Naive thymus-derived CD4-positive, alpha-beta T cell (primary cell): Measurements from ENCODE around the gene GEMIN7. TPM values are rescaled to one million over a fixed set of nuclear protein-coding genes. Genes with fewer than 3 reads are reported as not detected.

ENCODE experiments used
- ATAC-seq: fragments of 150-1000 bp; cut with Tn5 transposase; 2 replicates; pipeline ENCODE4 v1.10.0; 2021; ENCODE audit warnings: mild to moderate bottlenecking, moderate library complexity
- CTCF ChIA-PET: fragments of 350-600 bp; sonication (Branson Sonifier 250); formaldehyde crosslinking; loops from one replicate; lab custom pipeline; 2021; ENCODE audit warnings: antibody characterized with exemption; lab: Charles Lee
- POLR2A ChIA-PET: fragments of 350-600 bp; sonication (Branson Sonifier 250); formaldehyde crosslinking; loops from one replicate; lab custom pipeline; 2021; ENCODE audit warnings: antibody characterized with exemption, inconsistent platforms; lab: Charles Lee
- DNase-seq, 9 donors: peaks; one replicate each; pipeline versions ENCODE4 v3.0.0 to v3.0.0-alpha.2; 2020 to 2022; ENCODE audit warnings: mixed read lengths in 1 of 9
- H3K27ac ChIP-seq: one replicate; pipeline ENCODE4 v1.7.0; 2013; ENCODE audit warnings: mild to moderate bottlenecking, low read depth, low read length, moderate library complexity
- H3K27me3 ChIP-seq, 2 donors: one replicate each; pipeline ENCODE4 v1.7.0; 2013; ENCODE audit warnings: low read length in 2 of 2, mild to moderate bottlenecking in 2 of 2, moderate library complexity in 2 of 2; ENCODE audit not compliant: control insufficient read depth in 2 of 2, insufficient read depth in 2 of 2
- H3K36me3 ChIP-seq, 3 experiments: 1 replicate in 2 of 3; 2 replicates in 1 of 3; pipeline ENCODE4 v1.7.0; 2013; ENCODE audit warnings: low read length in 3 of 3, mild to moderate bottlenecking in 3 of 3, moderate library complexity in 1 of 3; ENCODE audit not compliant: insufficient read depth in 3 of 3, control insufficient read depth in 2 of 3
- H3K4me1 ChIP-seq, 2 donors: one replicate each; pipeline ENCODE4 v1.7.0; 2013; ENCODE audit warnings: low read length in 2 of 2, mild to moderate bottlenecking in 2 of 2, moderate library complexity in 1 of 2; ENCODE audit not compliant: control insufficient read depth in 2 of 2, insufficient read depth in 2 of 2
- H3K4me3 ChIP-seq: 2 replicates; pipeline ENCODE4 v1.7.0; 2013; ENCODE audit warnings: mild to moderate bottlenecking, low read length
- H3K9me3 ChIP-seq, 3 experiments: 1 replicate in 2 of 3; 2 replicates in 1 of 3; pipeline ENCODE4 v1.7.0; 2013; ENCODE audit warnings: low read length in 3 of 3; ENCODE audit not compliant: control insufficient read depth in 2 of 3
- H3K27ac Mint-ChIP-seq, 9 donors: one replicate each; pipeline ENCODE4 v1.8.0; 2020 to 2022; ENCODE audit warnings: mixed read lengths in 9 of 9, mild to moderate bottlenecking in 8 of 9, moderate library complexity in 5 of 9, inconsistent platforms in 2 of 9
- H3K27me3 Mint-ChIP-seq, 5 donors: one replicate each; pipeline ENCODE4 v1.8.0; 2021 to 2022; ENCODE audit warnings: mixed read lengths in 5 of 5, mild to moderate bottlenecking in 1 of 5
- H3K36me3 Mint-ChIP-seq, 5 donors: one replicate each; pipeline ENCODE4 v1.8.0; 2020 to 2022; ENCODE audit warnings: mixed read lengths in 5 of 5, mild to moderate bottlenecking in 3 of 5, inconsistent platforms in 1 of 5
- H3K4me1 Mint-ChIP-seq, 7 donors: one replicate each; pipeline ENCODE4 v1.8.0; 2020 to 2022; ENCODE audit warnings: mixed read lengths in 7 of 7, mild to moderate bottlenecking in 3 of 7, inconsistent platforms in 1 of 7
- H3K4me3 Mint-ChIP-seq, 10 donors: one replicate each; pipeline ENCODE4 v1.8.0; 2020 to 2022; ENCODE audit warnings: mild to moderate bottlenecking in 10 of 10, mixed read lengths in 10 of 10, moderate library complexity in 6 of 10, inconsistent platforms in 2 of 10
- H3K9me3 Mint-ChIP-seq, 11 donors: one replicate each; pipeline ENCODE4 v1.8.0; 2020 to 2022; ENCODE audit warnings: mixed read lengths in 11 of 11, mild to moderate bottlenecking in 4 of 11, inconsistent platforms in 1 of 11, moderate library complexity in 1 of 11
- intact Hi-C, 2 donors: fragments of 100-400 bp; cut with micrococcal nuclease; formaldehyde crosslinking; loops; one replicate each; pipeline ENCODE4 v1.15.1; 2023
- polyA plus RNA-seq, 2 donors: library from polyadenylated mRNA; unstranded; fragments of 300-500 nt; fragmentation: Illumina TruSeq; gene quantifications; one replicate each; pipeline ENCODE4 v1.2.3, GENCODE V29; 2021
- total RNA-seq, 6 experiments: library from RNA in 5 of 6; stranded (reverse) in 5 of 6; gene quantifications; 1 replicate in 5 of 6; 2 replicates in 1 of 6; pipeline ENCODE4 v1.2.3 and lab custom pipeline; 2021 to 2026

GEMIN7 gene
- total and polyA plus RNA-seq, 7 experiments from 2014 or later, result 4.9 to 65.5 (median 18.7) TPM

- ATAC-seq, result no peak
- CTCF ChIA-PET, result no interaction called here
- POLR2A ChIA-PET, result interaction anchor here (1.0 to 3.8 kb wide), 3 partner anchors 12 to 88 kb away, joined by 3 to 22 read pairs (median 9); partner anchors contain the start of genes GEMIN7 and TRAPPC6A
Measured at GRCh38 chr19:45090606-45091005, 11.5 kb downstream of the GEMIN7 start.

GRCh38 chr19:45091031-45091923, 12.2 kb downstream of the GEMIN7 start:
- CTCF ChIA-PET, result interaction anchor here (0.6 to 2.1 kb wide), 5 partner anchors 11 to 137 kb away, joined by 3 to 11 read pairs (median 3); partner anchors contain the start of genes BLOC1S3 and TRAPPC6A
- H3K27me3 ChIP-seq, result no peaks in the 10 kb centered on the region
- H3K4me1 Mint-ChIP-seq, result peaks cover 46 to 73% (median 60%) of the 10 kb centered on the region in 7 donors

More at GRCh38 chr19:45090606-45091005, 11.5 kb downstream of the GEMIN7 start:
- Histone ChIP-seq H3K9me3 (no peaks in the 10 kb centered on the region), H3K4me1 (peaks cover 28 to 51% of the 10 kb centered on the region in 2 donors), H3K27ac (peak overlapping the region; percentile 90), H3K4me3 (no peak overlapping the region), H3K27me3 (no peaks in the 10 kb centered on the region), H3K36me3 (peaks cover 0 to 13% (median 4%) of the 10 kb centered on the region in 3 experiments)
- Mint-ChIP-seq H3K27ac (peak overlapping the region in 3 of 9 donors; percentile 46 to 98 (median 97)), H3K9me3 (peaks cover 0 to 8% (median 0%) of the 10 kb centered on the region in 11 donors), H3K36me3 (peaks cover 0 to 18% (median 4%) of the 10 kb centered on the region in 5 donors), H3K4me3 (peak overlapping the region in 2 of 10 donors; percentile 12 to 31), H3K27me3 (no peaks in the 10 kb centered on the region), H3K4me1 (peaks cover 41 to 66% (median 55%) of the 10 kb centered on the region in 7 donors)
- DNase-seq, result no peak
- intact Hi-C loops, result loop anchor here (1.0 to 5.0 kb wide), 6 partner anchors 37 to 797 kb away; partner anchors contain the start of genes CLASRP (in 2 of the 2), BCL3 (in 1 of the 2), IRF2BP1 (in 1 of the 2) and MARK4 (in 1 of the 2)

GRCh38 chr19:45092747-45093678, 14.0 kb downstream of the GEMIN7 start, which contains the start of gene PPP1R37:
Gene PPP1R37 (plus strand): TSS chr19:45093179. CDS start chr19:45093326, 147 bp downstream.
- DNase-seq (peak; percentile 81 to 97 (median 92)), ATAC-seq (peak; percentile 85)
- Histone ChIP-seq H3K27me3 (no peaks in the 10 kb centered on the region), H3K27ac (peak within 1 kb of the TSS; percentile 90), H3K4me1 (peaks cover 33 to 46% of the 10 kb centered on the region in 2 donors), H3K36me3 (peaks cover 0 to 13% (median 4%) of the 10 kb centered on the region in 3 experiments), H3K9me3 (no peaks in the 10 kb centered on the region), H3K4me3 (peak within 1 kb of the TSS; percentile 75)
- Mint-ChIP-seq H3K4me3 (peak within 1 kb of the TSS; percentile 87 to 99 (median 96)), H3K36me3 (peaks cover 0 to 11% (median 4%) of the 10 kb centered on the region in 5 donors), H3K4me1 (peaks cover 56 to 81% (median 60%) of the 10 kb centered on the region in 7 donors), H3K9me3 (peaks cover 0 to 8% (median 0%) of the 10 kb centered on the region in 11 donors), H3K27ac (peak within 1 kb of the TSS; percentile 96 to 100 (median 98)), H3K27me3 (no peaks in the 10 kb centered on the region)
- ChIA-PET POLR2A (interaction anchor here (0.6 to 3.8 kb wide), 17 partner anchors 10 to 1429 kb away, joined by 3 to 36 read pairs (median 8); partner anchors contain the start of genes BLOC1S3, CLASRP, CLPTM1 and GEMIN7), CTCF (interaction anchor here (0.7 to 2.1 kb wide), 4 partner anchors 9 to 407 kb away, joined by 3 to 11 read pairs (median 6); partner anchors contain the start of genes BLOC1S3 and TRAPPC6A)
- intact Hi-C loops, result loop anchor here (1.0 to 5.0 kb wide), 15 partner anchors 10 to 794 kb away; partner anchors contain the start of genes BLOC1S3 (in 2 of the 2), GEMIN7 (in 2 of the 2), TRAPPC6A (in 2 of the 2) and BCL3 (in 1 of the 2)

More at GRCh38 chr19:45091031-45091923, 12.2 kb downstream of the GEMIN7 start:
- Histone ChIP-seq H3K36me3 (peaks cover 0 to 13% (median 4%) of the 10 kb centered on the region in 3 experiments), H3K9me3 (no peaks in the 10 kb centered on the region), H3K4me1 (peaks cover 33 to 54% of the 10 kb centered on the region in 2 donors), H3K27ac (peak overlapping the region; percentile 90), H3K4me3 (peak overlapping the region; percentile 75)
- intact Hi-C loops, result loop anchor here (1.0 to 5.0 kb wide), 6 partner anchors 36 to 796 kb away; partner anchors contain the start of genes CLASRP (in 2 of the 2), BCL3 (in 1 of the 2), IRF2BP1 (in 1 of the 2) and MARK4 (in 1 of the 2)
- Mint-ChIP-seq H3K4me3 (peak overlapping the region; percentile 87 to 99 (median 96)), H3K9me3 (peaks cover 0 to 8% (median 0%) of the 10 kb centered on the region in 11 donors), H3K27me3 (no peaks in the 10 kb centered on the region), H3K36me3 (peaks cover 0 to 17% (median 4%) of the 10 kb centered on the region in 5 donors), H3K27ac (peak overlapping the region; percentile 96 to 100 (median 98))
- DNase-seq, result peak; percentile 91 to 97 (median 95)
- POLR2A ChIA-PET, result interaction anchor here (0.8 to 3.8 kb wide), 15 partner anchors 8 to 201 kb away, joined by 3 to 36 read pairs (median 9); partner anchors contain the start of genes BLOC1S3, CLPTM1, GEMIN7 and TOMM40
- peak; percentile 88 for ATAC-seq

GRCh38 chr19:45094137-45094536, 15.1 kb downstream of the GEMIN7 start:
- Histone ChIP-seq H3K9me3 (no peaks in the 10 kb centered on the region), H3K36me3 (peaks cover 0 to 13% (median 4%) of the 10 kb centered on the region in 3 experiments), H3K4me3 (peak overlapping the region; percentile 75), H3K27ac (peak overlapping the region; percentile 90), H3K4me1 (peaks cover 34 to 41% of the 10 kb centered on the region in 2 donors), H3K27me3 (no peaks in the 10 kb centered on the region)
- intact Hi-C loops, result loop anchor here in 1 of 2 donors (5.0 kb wide), 4 partner anchors 33 to 793 kb away; partner anchors contain the start of genes BCL3, IRF2BP1 and MARK4
- ATAC-seq, result no peak
- no peak for DNase-seq
- H3K9me3 Mint-ChIP-seq, result peaks cover 0 to 8% (median 0%) of the 10 kb centered on the region in 11 donors
- H3K4me3 Mint-ChIP-seq, result peak overlapping the region; percentile 87 to 99 (median 96)
- H3K27ac Mint-ChIP-seq, result peak overlapping the region; percentile 63 to 98 (median 79)
- POLR2A ChIA-PET, result no interaction called here
- no peaks in the 10 kb centered on the region for H3K27me3 Mint-ChIP-seq
- peaks cover 0 to 11% (median 4%) of the 10 kb centered on the region in 5 donors for H3K36me3 Mint-ChIP-seq
- CTCF ChIA-PET, result no interaction called here
- H3K4me1 Mint-ChIP-seq, result peaks cover 52 to 81% (median 69%) of the 10 kb centered on the region in 7 donors

GRCh38 chr19:45094707-45095106, 15.6 kb downstream of the GEMIN7 start:
- intact Hi-C loops, result loop anchor here in 1 of 2 donors (5.0 kb wide), 4 partner anchors 33 to 793 kb away; partner anchors contain the start of genes BCL3, IRF2BP1 and MARK4
- CTCF ChIA-PET, result no interaction called here
- peak overlapping the region; percentile 19 to 98 (median 75) for H3K27ac Mint-ChIP-seq
- peak overlapping the region; percentile 87 to 99 (median 96) for H3K4me3 Mint-ChIP-seq
- H3K9me3 Mint-ChIP-seq, result peaks cover 0 to 8% (median 0%) of the 10 kb centered on the region in 11 donors
- H3K36me3 Mint-ChIP-seq, result peaks cover 0 to 11% (median 4%) of the 10 kb centered on the region in 5 donors
- Histone ChIP-seq H3K36me3 (peaks cover 0 to 17% (median 4%) of the 10 kb centered on the region in 3 experiments), H3K27ac (no peak overlapping the region), H3K4me1 (peaks cover 39 to 41% of the 10 kb centered on the region in 2 donors), H3K9me3 (no peaks in the 10 kb centered on the region), H3K27me3 (no peaks in the 10 kb centered on the region), H3K4me3 (no peak overlapping the region)
- ATAC-seq (no peak), DNase-seq (no peak)
- H3K27me3 Mint-ChIP-seq, result no peaks in the 10 kb centered on the region
- POLR2A ChIA-PET, result interaction anchor here (0.8 to 1.5 kb wide), 2 partner anchors 8 to 84 kb away, joined by 3 to 4 read pairs; partner anchors contain the start of genes BLOC1S3 and TRAPPC6A
- peaks cover 56 to 82% (median 75%) of the 10 kb centered on the region in 7 donors for H3K4me1 Mint-ChIP-seq
